ENCODE results near the gene GOLGA6L22.
"Not testable (repeated sequence)": the region's sequence is repeated elsewhere in the genome, so short reads cannot be mapped to it uniquely, and the experiment has no call there.

GOLGA6L22 gene

GRCh38 chr15:22506959-22507358 is 48.3 kb downstream of the GOLGA6L22 start:
- H3K4me1 ChIP-seq (ENCODE audit: control insufficient read depth, insufficient read depth, low read length); H3K27me3 ChIP-seq (ENCODE audit: control insufficient read depth, insufficient read depth, low read length); H3K9me3 ChIP-seq (ENCODE audit: control insufficient read depth, insufficient read depth, low read length); H3K9ac ChIP-seq (ENCODE audit: low read depth, low read length); H3K36me3 ChIP-seq (ENCODE audit: control insufficient read depth, insufficient read depth, low read length); H3K4me3 ChIP-seq (ENCODE audit: low read depth, low read length): not testable (repeated sequence)

- not testable (repeated sequence) for H3K4me3 ChIP-seq (ENCODE audit: low read depth, low read length); H3K4me1 ChIP-seq (ENCODE audit: control insufficient read depth, insufficient read depth, low read length); H3K9me3 ChIP-seq (ENCODE audit: control insufficient read depth, insufficient read depth, low read length); H3K27me3 ChIP-seq (ENCODE audit: control insufficient read depth, insufficient read depth, low read length); H3K36me3 ChIP-seq (ENCODE audit: control insufficient read depth, insufficient read depth, low read length); H3K9ac ChIP-seq (ENCODE audit: low read depth, low read length)
Observed at GRCh38 chr15:22516140-22516539, 57.4 kb downstream of the GOLGA6L22 start.
